ENCODE results near the gene ATG7. TPM values are rescaled to one million over a fixed set of nuclear protein-coding genes. Genes with fewer than 3 reads are reported as not detected.

The ATG7 gene
- total RNA-seq, 1 experiment from 2014 or later = 29.3 TPM

DNA sequence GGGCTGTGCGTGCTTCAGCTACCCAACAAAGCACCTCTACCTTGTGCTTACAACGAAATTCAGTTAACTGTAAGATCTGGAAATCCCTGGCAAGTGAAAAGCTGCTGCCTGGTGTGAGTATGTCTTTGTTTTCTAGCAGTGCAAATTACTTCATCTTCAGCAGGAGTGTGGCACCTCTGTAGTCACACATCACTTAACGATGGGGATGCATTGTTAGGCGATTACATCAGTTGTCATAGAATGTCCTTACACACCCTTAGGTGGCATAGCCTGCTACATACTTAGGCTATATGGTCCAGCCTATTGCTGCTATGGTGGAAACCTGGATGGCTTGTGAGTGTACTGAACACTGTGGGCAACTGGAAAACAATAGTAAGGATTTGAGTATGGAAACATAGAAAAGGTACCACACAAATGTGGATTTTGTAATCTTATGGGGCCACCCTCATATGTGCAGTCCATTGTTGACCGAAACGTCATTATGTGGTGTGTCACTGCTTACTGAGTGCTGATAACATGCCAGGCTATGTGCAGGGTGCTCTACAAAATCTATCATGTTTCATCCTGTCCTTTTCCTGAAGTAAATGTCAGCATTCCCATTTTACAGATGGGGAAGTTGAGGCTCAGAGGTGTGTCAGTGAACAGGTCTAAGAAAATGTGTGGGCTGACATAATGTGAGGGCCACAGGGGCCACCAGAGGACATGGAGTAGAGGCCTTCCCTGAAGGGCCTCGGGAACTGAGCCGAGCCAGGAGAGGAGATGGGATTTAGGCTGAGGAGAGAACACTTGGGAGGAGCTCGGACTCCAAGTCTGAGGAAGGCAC is 198.0 kb downstream of the ATG7 start:
- DNase-seq (ENCODE audit: low read depth, low spot score) = no peak
- POLR2A ChIA-PET = no interaction called here
- H3K27me3 ChIP-seq (ENCODE audit: insufficient read depth, low read length) = no peaks in the 10 kb centered on the region
- no peak overlapping the region for H3K27ac ChIP-seq (ENCODE audit: low read depth, low read length)
- no peaks in the 10 kb centered on the region for H3K4me1 ChIP-seq (ENCODE audit: control insufficient read depth in 1 of 2, insufficient read depth in 2 of 2, low read length in 2 of 2)
- H3K9me3 ChIP-seq (ENCODE audit: control insufficient read depth in 1 of 2, insufficient read depth in 1 of 2, low read depth in 1 of 2, low read length in 2 of 2) = no peaks in the 10 kb centered on the region
- no peaks in the 10 kb centered on the region for H3K79me2 ChIP-seq (ENCODE audit: insufficient read depth, low read length)
- no TSS peak for BruUV-seq (replicated peaks)
- no peaks in the 10 kb centered on the region for H3K9me2 ChIP-seq (ENCODE audit: insufficient read depth)
- intact Hi-C loops (cut with micrococcal nuclease) = no loop called here
- RAD21 ChIA-PET (ENCODE audit: low non-redundant PET in 1 of 2, low total read pairs in 2 of 2, uncharacterized antibody in 2 of 2, unreplicated experiment in 2 of 2) = no interaction called here
- TF ChIP-seq TCF7L2 (IDR thresholded peaks at IDR 0.05; ENCODE audit: borderline replicate concordance, extremely low read depth, insufficient read depth, insufficient read length) (no peak), ZNF274 (IDR thresholded peaks at IDR 0.05; ENCODE audit: low read depth, low read length) (no peak), SRF (IDR thresholded peaks at IDR 0.05; ENCODE audit: low read depth) (no peak), POLR2AphosphoS5 (IDR thresholded peaks at IDR 0.05; ENCODE audit: low read depth, low read length) (no peak), RAD21 (IDR thresholded peaks at IDR 0.05; ENCODE audit: low read depth) (no peak), YY1 (IDR thresholded peaks at IDR 0.05; ENCODE audit: extremely low read depth, insufficient replicate concordance, low read depth, low read length) (no peak), CEBPB (IDR thresholded peaks at IDR 0.05; ENCODE audit: low read depth) (no peak), EGR1 (IDR thresholded peaks at IDR 0.05; ENCODE audit: low read depth) (no peak), EZH2 (IDR thresholded peaks at IDR 0.05) (no peak), FOSL1 (IDR thresholded peaks at IDR 0.05; ENCODE audit: low read depth) (no peak), SIN3A (IDR thresholded peaks at IDR 0.05; ENCODE audit: low read depth) (no peak)
- TF ChIP-seq, protein P1, sequence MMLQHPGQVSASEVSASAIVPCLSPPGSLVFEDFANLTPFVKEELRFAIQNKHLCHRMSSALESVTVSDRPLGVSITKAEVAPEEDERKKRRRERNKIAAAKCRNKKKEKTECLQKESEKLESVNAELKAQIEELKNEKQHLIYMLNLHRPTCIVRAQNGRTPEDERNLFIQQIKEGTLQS (IDR thresholded peaks at IDR 0.05) = no peak
- TF ChIP-seq, protein P2, sequence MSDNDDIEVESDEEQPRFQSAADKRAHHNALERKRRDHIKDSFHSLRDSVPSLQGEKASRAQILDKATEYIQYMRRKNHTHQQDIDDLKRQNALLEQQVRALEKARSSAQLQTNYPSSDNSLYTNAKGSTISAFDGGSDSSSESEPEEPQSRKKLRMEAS (IDR thresholded peaks at IDR 0.05) = no peak
- TF ChIP-seq, protein P3, sequence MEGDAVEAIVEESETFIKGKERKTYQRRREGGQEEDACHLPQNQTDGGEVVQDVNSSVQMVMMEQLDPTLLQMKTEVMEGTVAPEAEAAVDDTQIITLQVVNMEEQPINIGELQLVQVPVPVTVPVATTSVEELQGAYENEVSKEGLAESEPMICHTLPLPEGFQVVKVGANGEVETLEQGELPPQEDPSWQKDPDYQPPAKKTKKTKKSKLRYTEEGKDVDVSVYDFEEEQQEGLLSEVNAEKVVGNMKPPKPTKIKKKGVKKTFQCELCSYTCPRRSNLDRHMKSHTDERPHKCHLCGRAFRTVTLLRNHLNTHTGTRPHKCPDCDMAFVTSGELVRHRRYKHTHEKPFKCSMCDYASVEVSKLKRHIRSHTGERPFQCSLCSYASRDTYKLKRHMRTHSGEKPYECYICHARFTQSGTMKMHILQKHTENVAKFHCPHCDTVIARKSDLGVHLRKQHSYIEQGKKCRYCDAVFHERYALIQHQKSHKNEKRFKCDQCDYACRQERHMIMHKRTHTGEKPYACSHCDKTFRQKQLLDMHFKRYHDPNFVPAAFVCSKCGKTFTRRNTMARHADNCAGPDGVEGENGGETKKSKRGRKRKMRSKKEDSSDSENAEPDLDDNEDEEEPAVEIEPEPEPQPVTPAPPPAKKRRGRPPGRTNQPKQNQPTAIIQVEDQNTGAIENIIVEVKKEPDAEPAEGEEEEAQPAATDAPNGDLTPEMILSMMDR (IDR thresholded peaks at IDR 0.05 in 2 of 3, conservative IDR thresholded peaks at IDR 0.05 in 1 of 3; ENCODE audit: borderline replicate concordance in 1 of 3, insufficient read depth in 1 of 3, low read depth in 2 of 3, low read length in 2 of 3) = no peak
- TF ChIP-seq, protein P4, sequence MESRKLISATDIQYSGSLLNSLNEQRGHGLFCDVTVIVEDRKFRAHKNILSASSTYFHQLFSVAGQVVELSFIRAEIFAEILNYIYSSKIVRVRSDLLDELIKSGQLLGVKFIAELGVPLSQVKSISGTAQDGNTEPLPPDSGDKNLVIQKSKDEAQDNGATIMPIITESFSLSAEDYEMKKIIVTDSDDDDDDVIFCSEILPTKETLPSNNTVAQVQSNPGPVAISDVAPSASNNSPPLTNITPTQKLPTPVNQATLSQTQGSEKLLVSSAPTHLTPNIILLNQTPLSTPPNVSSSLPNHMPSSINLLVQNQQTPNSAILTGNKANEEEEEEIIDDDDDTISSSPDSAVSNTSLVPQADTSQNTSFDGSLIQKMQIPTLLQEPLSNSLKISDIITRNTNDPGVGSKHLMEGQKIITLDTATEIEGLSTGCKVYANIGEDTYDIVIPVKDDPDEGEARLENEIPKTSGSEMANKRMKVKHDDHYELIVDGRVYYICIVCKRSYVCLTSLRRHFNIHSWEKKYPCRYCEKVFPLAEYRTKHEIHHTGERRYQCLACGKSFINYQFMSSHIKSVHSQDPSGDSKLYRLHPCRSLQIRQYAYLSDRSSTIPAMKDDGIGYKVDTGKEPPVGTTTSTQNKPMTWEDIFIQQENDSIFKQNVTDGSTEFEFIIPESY (IDR thresholded peaks at IDR 0.05; ENCODE audit: extremely low read depth, insufficient replicate concordance, low read length) = no peak
- H3K36me3 ChIP-seq (ENCODE audit: control insufficient read depth in 1 of 2, insufficient read depth in 2 of 2, low read length in 2 of 2) = no peaks in the 10 kb centered on the region
- H3K9ac ChIP-seq (ENCODE audit: low read length) = no peak overlapping the region
- ATAC-seq = no peak
- no peak overlapping the region for H2AFZ ChIP-seq (ENCODE audit: low read depth, low read length, poor library complexity, severe bottlenecking)
- no peak overlapping the region for H3K4me3 ChIP-seq (replicated peaks in 1 of 2; ENCODE audit: low read depth in 1 of 2, low read length in 2 of 2)
- CTCF ChIA-PET = no interaction called here
- no peaks in the 10 kb centered on the region for H4K20me1 ChIP-seq (ENCODE audit: insufficient read depth)
- no peak overlapping the region for H3K4me2 ChIP-seq (ENCODE audit: low read length)

Measured in HCT116 (cell line).